ENCODE measurements around the gene PNLDC1.

GRCh38 chr6:159828074-159828473 is 28.0 kb downstream of the PNLDC1 start:
- TF ChIP-seq, protein P1, sequence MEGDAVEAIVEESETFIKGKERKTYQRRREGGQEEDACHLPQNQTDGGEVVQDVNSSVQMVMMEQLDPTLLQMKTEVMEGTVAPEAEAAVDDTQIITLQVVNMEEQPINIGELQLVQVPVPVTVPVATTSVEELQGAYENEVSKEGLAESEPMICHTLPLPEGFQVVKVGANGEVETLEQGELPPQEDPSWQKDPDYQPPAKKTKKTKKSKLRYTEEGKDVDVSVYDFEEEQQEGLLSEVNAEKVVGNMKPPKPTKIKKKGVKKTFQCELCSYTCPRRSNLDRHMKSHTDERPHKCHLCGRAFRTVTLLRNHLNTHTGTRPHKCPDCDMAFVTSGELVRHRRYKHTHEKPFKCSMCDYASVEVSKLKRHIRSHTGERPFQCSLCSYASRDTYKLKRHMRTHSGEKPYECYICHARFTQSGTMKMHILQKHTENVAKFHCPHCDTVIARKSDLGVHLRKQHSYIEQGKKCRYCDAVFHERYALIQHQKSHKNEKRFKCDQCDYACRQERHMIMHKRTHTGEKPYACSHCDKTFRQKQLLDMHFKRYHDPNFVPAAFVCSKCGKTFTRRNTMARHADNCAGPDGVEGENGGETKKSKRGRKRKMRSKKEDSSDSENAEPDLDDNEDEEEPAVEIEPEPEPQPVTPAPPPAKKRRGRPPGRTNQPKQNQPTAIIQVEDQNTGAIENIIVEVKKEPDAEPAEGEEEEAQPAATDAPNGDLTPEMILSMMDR (IDR thresholded peaks at IDR 0.05) = no peak
- no peak for TF ChIP-seq POLR2A (IDR thresholded peaks at IDR 0.05)

Measured in testis (tissue), 2 donors.